HEK293 (cell line): ENCODE data around the gene USP22.

Source experiments
- CTCF ChIA-PET: fragments of 350-600 bp; formaldehyde crosslinking; extraction: SDS; loops from one replicate; lab custom pipeline; 2021; ENCODE audit warnings: antibody characterized with exemption; lab: Yijun Ruan, JAX
- POLR2A ChIA-PET: fragments of 300-600 bp; formaldehyde crosslinking; extraction: SDS; loops from one replicate; lab custom pipeline; 2020; ENCODE audit warnings: antibody characterized with exemption, inconsistent platforms; lab: Yijun Ruan, JAX
- H3K27ac ChIP-seq: fragments of 200-500 bp; sonication (Bioruptor generic); 2 replicates; pipeline ENCODE4 v1.5.1; 2014; ENCODE audit warnings: low read depth, low read length, control low read depth, inconsistent platforms; ENCODE audit errors: extremely low read depth
- H3K36me3 ChIP-seq, 2 experiments: fragments of 200-500 bp in 1 of 2; sonication (Bioruptor generic) in 1 of 2; 1 replicate in 1 of 2; 2 replicates in 1 of 2; pipeline ENCODE4 v1.5.1; 2014 to 2017; ENCODE audit warnings: inconsistent platforms in 2 of 2, low read length in 2 of 2; ENCODE audit not compliant: control insufficient read depth in 2 of 2, insufficient read depth in 1 of 2
- H3K4me1 ChIP-seq: fragments of 200-500 bp; sonication (Bioruptor generic); 2 replicates; pipeline ENCODE4 v1.5.1; 2014; ENCODE audit warnings: mild to moderate bottlenecking, low read length, inconsistent platforms; ENCODE audit not compliant: control insufficient read depth, insufficient read depth
- H3K4me3 ChIP-seq: 2 replicates; pipeline ENCODE4 v1.5.1; 2011; ENCODE audit warnings: low read depth, mild to moderate bottlenecking, control low read depth, low read length, moderate library complexity
- H3K9me3 ChIP-seq: fragments of 200-500 bp; sonication (Bioruptor generic); 2 replicates; pipeline ENCODE4 v1.5.1; 2014; ENCODE audit warnings: low read depth, low read length, inconsistent platforms; ENCODE audit not compliant: control insufficient read depth, insufficient read depth
- FEZF1 ChIP-seq: fragments of 450-650 bp; formaldehyde crosslinking; IDR thresholded peaks from 2 replicates; pipeline ENCODE4 v1.5.1; 2016; ENCODE audit warnings: missing biosample characterization, missing genetic modification characterization
- GLI2 ChIP-seq: fragments of 450-650 bp; formaldehyde crosslinking; IDR thresholded peaks from 2 replicates; pipeline ENCODE4; 2017; ENCODE audit warnings: missing biosample characterization, missing genetic modification characterization, low read depth, borderline replicate concordance
- HOXC10 ChIP-seq: sonication (generic); formaldehyde crosslinking; IDR thresholded peaks from 2 replicates; pipeline ENCODE4 v1.8.1; 2023; ENCODE audit warnings: mild to moderate bottlenecking, missing genetic modification reagents
- IKZF3 ChIP-seq: fragments of 450-650 bp; IDR thresholded peaks from 2 replicates; pipeline ENCODE4 v1.5.0; 2018; ENCODE audit warnings: missing biosample characterization, mild to moderate bottlenecking, missing genetic modification characterization, moderate library complexity
- KLF7 ChIP-seq: fragments of 450-650 bp; formaldehyde crosslinking; IDR thresholded peaks from 2 replicates; pipeline ENCODE4 v1.5.1; 2016; ENCODE audit warnings: missing biosample characterization, missing genetic modification characterization, borderline replicate concordance
- PATZ1 ChIP-seq: fragments of 450-650 bp; formaldehyde crosslinking; IDR thresholded peaks from 2 replicates; pipeline ENCODE4 v1.5.1; 2016; ENCODE audit warnings: missing biosample characterization, missing genetic modification characterization
- WT1 ChIP-seq: fragments of 450-650 bp; formaldehyde crosslinking; IDR thresholded peaks from 2 replicates; pipeline ENCODE4 v1.5.1; 2016; ENCODE audit warnings: missing biosample characterization, missing genetic modification characterization
- ZBTB48 ChIP-seq: fragments of 450-650 bp; formaldehyde crosslinking; IDR thresholded peaks from 2 replicates; pipeline ENCODE4 v1.5.1; 2016; ENCODE audit warnings: missing biosample characterization, missing genetic modification characterization
- ZNF114 ChIP-seq: fragments of 450-650 bp; formaldehyde crosslinking; IDR thresholded peaks from 2 replicates; pipeline ENCODE4 v1.5.0; 2017; ENCODE audit warnings: missing biosample characterization, missing genetic modification characterization
- ZNF140 ChIP-seq: fragments of 450-650 bp; formaldehyde crosslinking; IDR thresholded peaks from 2 replicates; pipeline ENCODE4 v1.5.1; 2016; ENCODE audit warnings: missing biosample characterization, missing genetic modification characterization
- ZNF174 ChIP-seq: fragments of 450-650 bp; formaldehyde crosslinking; IDR thresholded peaks from 2 replicates; pipeline ENCODE4 v1.5.0; 2017; ENCODE audit warnings: missing biosample characterization, mild to moderate bottlenecking, missing genetic modification characterization
- ZNF18 ChIP-seq: fragments of 450-650 bp; formaldehyde crosslinking; IDR thresholded peaks from 2 replicates; pipeline ENCODE4 v1.5.1; 2016; ENCODE audit warnings: missing biosample characterization, missing genetic modification characterization
- ZNF184 ChIP-seq: fragments of 450-650 bp; IDR thresholded peaks from 2 replicates; pipeline ENCODE4 v1.5.1; 2018; ENCODE audit warnings: missing biosample characterization, mild to moderate bottlenecking, missing genetic modification characterization
- ZNF211 ChIP-seq: fragments of 450-650 bp; formaldehyde crosslinking; IDR thresholded peaks from 2 replicates; pipeline ENCODE4 v1.5.1; 2016; ENCODE audit warnings: low read depth, missing biosample characterization, missing genetic modification characterization
- ZNF221 ChIP-seq: fragments of 450-650 bp; formaldehyde crosslinking; IDR thresholded peaks from 2 replicates; pipeline ENCODE4 v1.5.1; 2017; ENCODE audit warnings: missing biosample characterization, missing genetic modification characterization, borderline replicate concordance
- ZNF311 ChIP-seq: fragments of 450-650 bp; formaldehyde crosslinking; IDR thresholded peaks from 2 replicates; pipeline ENCODE4 v1.5.1; 2017; ENCODE audit warnings: missing biosample characterization, missing genetic modification characterization, borderline replicate concordance
- ZNF324 ChIP-seq: fragments of 450-650 bp; formaldehyde crosslinking; IDR thresholded peaks from 2 replicates; pipeline ENCODE4 v1.5.1; 2016; ENCODE audit warnings: missing biosample characterization, missing genetic modification characterization
- ZNF394 ChIP-seq: fragments of 450-650 bp; formaldehyde crosslinking; IDR thresholded peaks from 2 replicates; pipeline ENCODE4 v1.5.1; 2016; ENCODE audit warnings: missing biosample characterization, missing genetic modification characterization, mild to moderate bottlenecking, moderate library complexity, borderline replicate concordance
- ZNF426 ChIP-seq: fragments of 450-650 bp; formaldehyde crosslinking; IDR thresholded peaks from 2 replicates; pipeline ENCODE4 v1.5.1; 2017; ENCODE audit warnings: missing biosample characterization, missing genetic modification characterization, mild to moderate bottlenecking, inconsistent platforms, moderate library complexity
- ZNF449 ChIP-seq: fragments of 450-650 bp; formaldehyde crosslinking; IDR thresholded peaks from 2 replicates; pipeline ENCODE4 v1.5.1; 2017; ENCODE audit warnings: missing biosample characterization, mild to moderate bottlenecking, missing genetic modification characterization, moderate library complexity
- ZNF488 ChIP-seq: fragments of 450-650 bp; formaldehyde crosslinking; IDR thresholded peaks from 2 replicates; pipeline ENCODE4 v1.5.1; 2016; ENCODE audit warnings: missing biosample characterization, missing genetic modification characterization
- ZNF501 ChIP-seq: fragments of 450-650 bp; formaldehyde crosslinking; IDR thresholded peaks from 2 replicates; pipeline ENCODE4 v1.5.1; 2016; ENCODE audit warnings: missing biosample characterization, missing genetic modification characterization
- ZNF610 ChIP-seq: fragments of 450-650 bp; formaldehyde crosslinking; IDR thresholded peaks from 2 replicates; pipeline ENCODE4 v1.5.1; 2016; ENCODE audit warnings: missing biosample characterization, missing genetic modification characterization, borderline replicate concordance
- ZNF626 ChIP-seq: fragments of 450-650 bp; sonication (Bioruptor Pico); formaldehyde crosslinking; IDR thresholded peaks from 2 replicates; pipeline ENCODE4 v1.5.1; 2018; ENCODE audit warnings: missing biosample characterization, missing genetic modification characterization, inconsistent platforms
- ZNF707 ChIP-seq: fragments of 450-650 bp; formaldehyde crosslinking; IDR thresholded peaks from 2 replicates; pipeline ENCODE4 v1.5.1; 2016; ENCODE audit warnings: missing biosample characterization, missing genetic modification characterization
- ZNF776 ChIP-seq: fragments of 450-650 bp; formaldehyde crosslinking; IDR thresholded peaks from 2 replicates; pipeline ENCODE4 v1.5.0; 2017; ENCODE audit warnings: missing biosample characterization, missing genetic modification characterization, borderline replicate concordance
- ZNF785 ChIP-seq: fragments of 450-650 bp; formaldehyde crosslinking; IDR thresholded peaks from 2 replicates; pipeline ENCODE4 v1.5.1; 2016; ENCODE audit warnings: missing biosample characterization, missing genetic modification characterization
- ZSCAN18 ChIP-seq: fragments of 450-650 bp; formaldehyde crosslinking; IDR thresholded peaks from 2 replicates; pipeline ENCODE4 v1.5.1; 2016; ENCODE audit warnings: missing biosample characterization, missing genetic modification characterization
- ZSCAN4 ChIP-seq: fragments of 450-650 bp; formaldehyde crosslinking; IDR thresholded peaks from 2 replicates; pipeline ENCODE4 v1.5.1; 2017; ENCODE audit warnings: missing biosample characterization, missing genetic modification characterization

Gene USP22

GRCh38 chr17:21072745-21073197, 30.0 kb upstream of the USP22 start:
- TF ChIP-seq ZNF221 (tag by site-specific recombination), result no peak
- TF ChIP-seq FEZF1 (tag by site-specific recombination), result no peak
- TF ChIP-seq ZNF707 (tag by site-specific recombination), result no peak
- TF ChIP-seq ZNF324 (tag by site-specific recombination), result no peak
- TF ChIP-seq ZNF785 (tag by site-specific recombination), result no peak
- no peak for TF ChIP-seq ZNF311
- TF ChIP-seq ZNF626 (tag by site-specific recombination), result no peak
- no peak for TF ChIP-seq ZNF114 (tag by site-specific recombination)
- no peak for TF ChIP-seq ZNF184 (tag by site-specific recombination)
- TF ChIP-seq ZNF140 (tag by site-specific recombination), result no peak
- TF ChIP-seq GLI2 (tag by site-specific recombination), result no peak
- no peak for TF ChIP-seq ZNF488
- TF ChIP-seq ZNF394, result no peak
- TF ChIP-seq ZNF776, result no peak
- no peak for TF ChIP-seq ZNF426
- TF ChIP-seq ZSCAN4 (tag by site-specific recombination), result no peak
- no peak for TF ChIP-seq ZBTB48 (tag by site-specific recombination)
- TF ChIP-seq ZNF610 (tag by site-specific recombination), result no peak
- TF ChIP-seq ZSCAN18 (tag by site-specific recombination), result no peak
- TF ChIP-seq ZNF501 (tag by site-specific recombination), result no peak
- no peaks in the 10 kb centered on the region for H3K36me3 ChIP-seq
- H3K27ac ChIP-seq, result no peak overlapping the region
- CTCF ChIA-PET, result interaction anchor here (1.0 kb wide), 1 partner anchor 47 kb away, joined by 3 read pairs; no protein-coding TSS in a partner anchor
- H3K4me3 ChIP-seq, result no peak overlapping the region
- no peaks in the 10 kb centered on the region for H3K9me3 ChIP-seq
- H3K4me1 ChIP-seq, result no peaks in the 10 kb centered on the region
- POLR2A ChIA-PET, result interaction anchor here (1.1 kb wide), 1 partner anchor 29 kb away, joined by 6 read pairs; the partner anchor contains the start of gene USP22

GRCh38 chr17:21066394-21066793, 23.6 kb upstream of the USP22 start:
- ChIA-PET CTCF (no interaction called here), POLR2A (no interaction called here)
- H3K4me3 ChIP-seq, result no peak overlapping the region
- no peaks in the 10 kb centered on the region for H3K9me3 ChIP-seq
- no peaks in the 10 kb centered on the region for H3K36me3 ChIP-seq
- H3K4me1 ChIP-seq, result no peaks in the 10 kb centered on the region
- no peak overlapping the region for H3K27ac ChIP-seq
- TF ChIP-seq IKZF3, result no peak
- TF ChIP-seq ZNF211 (tag by site-specific recombination), result no peak
- no peak for TF ChIP-seq WT1
- TF ChIP-seq HOXC10 (CRISPR knock-in tag), result no peak
- no peak for TF ChIP-seq ZNF174 (tag by site-specific recombination)
- no peak for TF ChIP-seq PATZ1 (tag by site-specific recombination)
- no peak for TF ChIP-seq KLF7 (tag by site-specific recombination)
- no peak for TF ChIP-seq ZNF18 (tag by site-specific recombination)
- no peak for TF ChIP-seq ZNF449 (tag by site-specific recombination)
- no peak for TF ChIP-seq ZNF610 (tag by site-specific recombination)
